Neural cell (in vitro differentiated cells): ENCODE measurements around the gene OLFML2B.

Experiments
- CTCF ChIP-seq: fragments of 450-650 bp; IDR thresholded peaks from 2 replicates; pipeline ENCODE4 v1.5.1; 2014; ENCODE audit warnings: antibody characterized with exemption, mild to moderate bottlenecking, moderate library complexity; ENCODE audit not compliant: poor library complexity, severe bottlenecking
- EP300 ChIP-seq: fragments of 450-650 bp; conservative IDR thresholded peaks from 2 replicates; pipeline ENCODE4 v1.6.1; 2014; ENCODE audit warnings: antibody characterized with exemption, mild to moderate bottlenecking, moderate library complexity; ENCODE audit not compliant: poor library complexity, severe bottlenecking
- EZH2 ChIP-seq: fragments of 200-600, 300-800 bp; shearing (Covaris generic), sonication (generic); IDR thresholded peaks from 2 replicates; pipeline ENCODE4 v1.6.1; 2014; ENCODE audit warnings: antibody characterized with exemption, low read length, borderline replicate concordance, mild to moderate bottlenecking; ENCODE audit not compliant: insufficient read depth, poor library complexity, severe bottlenecking
- POLR2AphosphoS5 ChIP-seq: IDR thresholded peaks from 2 replicates; pipeline ENCODE4 v1.6.1; 2012
- SMC3 ChIP-seq: fragments of 450-650 bp; conservative IDR thresholded peaks from 2 replicates; pipeline ENCODE4 v1.6.1; 2014; ENCODE audit warnings: antibody characterized with exemption, mild to moderate bottlenecking, moderate library complexity; ENCODE audit not compliant: poor library complexity

- TF ChIP-seq CTCF, result no peak
- no peak for TF ChIP-seq EP300
- no peak for TF ChIP-seq EZH2
- no peak for TF ChIP-seq POLR2AphosphoS5
- TF ChIP-seq SMC3, result no peak
These were observed 5.5 kb upstream of the OLFML2B start for GRCh38 chr1:162029157-162029556.
